Ovary (tissue), 9 donors: ENCODE data around the gene CTSH. TPM values are rescaled to one million over a fixed set of nuclear protein-coding genes. Genes with fewer than 3 reads are reported as not detected.
A peak's percentile ranks its signal among the peaks of the same experiment; 100 is the strongest.

Source experiments
- DNase-seq, 5 donors: peaks; one replicate each; pipeline ENCODE4 v3.0.0-alpha.2; 2019 to 2020
- H3K27ac ChIP-seq, 2 donors: fragments of 200-600 bp; one replicate each; pipeline versions ENCODE4 v1.5.1 to v1.8.0; 2019 to 2022
- H3K27me3 ChIP-seq: fragments of 200-600 bp; one replicate; pipeline ENCODE4 v1.8.0; 2022
- H3K36me3 ChIP-seq: fragments of 200-600 bp; sonication (generic); one replicate; pipeline ENCODE4 v1.5.1; 2019
- H3K4me1 ChIP-seq: one replicate; pipeline ENCODE4 v1.8.1; 2013; ENCODE audit warnings: mild to moderate bottlenecking, moderate library complexity; ENCODE audit not compliant: insufficient read depth
- H3K4me3 ChIP-seq: fragments of 200-600 bp; sonication (generic); one replicate; pipeline ENCODE4 v1.5.1; 2017
- H3K9me3 ChIP-seq, 2 donors: fragments of 200-600 bp in 1 of 2; sonication (generic) in 1 of 2; one replicate each; pipeline versions ENCODE4 v1.5.1 to v1.8.1; 2013 to 2019; ENCODE audit warnings: mild to moderate bottlenecking in 1 of 2, moderate library complexity in 1 of 2
- EP300 ChIP-seq: sonication (generic); formaldehyde crosslinking; IDR thresholded peaks from one replicate; pipeline ENCODE4 v1.6.1; 2017; ENCODE audit warnings: antibody characterized with exemption
- POLR2A ChIP-seq: fragments of 450-650 bp; IDR thresholded peaks from one replicate; pipeline ENCODE4 v1.6.1; 2017; ENCODE audit warnings: antibody characterized with exemption, mild to moderate bottlenecking, moderate library complexity
- WGBS, 3 donors: extraction: QIAGEN DNeasy Blood & Tissue Kit in 1 of 3; methylation state at CpG; one replicate each; pipeline versions ENCODE4 v1.1.5 to v1.1.7; 2013 to 2017; 5-methylcytosine and 5-hydroxymethylcytosine counted together
- intact Hi-C, 4 donors: fragments of 100-400 bp; cut with DNase I; formaldehyde crosslinking; loops; one replicate each; pipeline versions ENCODE4 v1.11.0 to v1.15.1; 2022 to 2023
- polyA plus RNA-seq, 2 donors: library from polyadenylated mRNA; stranded (reverse); fragments of 200-250 nt in 1 of 2; fragments of 350-450 nt in 1 of 2; fragmentation: Illumina TruSeq in 1 of 2; extraction: RNeasy Lipid Tissue Mini Kit (QIAGEN cat#74804) in 1 of 2; gene quantifications; one replicate each; pipeline ENCODE4 v1.2.3, GENCODE V29; 2013 to 2014
- total RNA-seq, 7 donors: library from RNA; depleted of rRNA in 2 of 7; stranded (reverse); fragments of >200 nt in 2 of 7; fragmentation: NEBNext Ultra II Directional in 3 of 7; extraction: Animal tissue kit (Norgen Biotek cat#: 25700) in 3 of 7; gene quantifications; one replicate each; pipeline versions ENCODE4 v1.1.0 to v1.2.4, GENCODE V29; 2016 to 2023
- TF ChIP-seq, protein P1 (sequence below), 3 donors: fragments of 450-650 bp in 2 of 3; fragments of 200-600 bp in 1 of 3; IDR thresholded peaks; one replicate each; pipeline versions ENCODE4 v1.5.1 to v1.8.0; 2016 to 2022; ENCODE audit warnings: antibody characterized with exemption in 3 of 3, mild to moderate bottlenecking in 1 of 3
- donor health status: DM: no; HTN: no; CAD: no; lungs with moderate emphysema.
- donor health status: DM: no; HTN: no; CAD: no.
- donor health status: Bipolar disorder and iron deficiency.
- donor health status: DM: yes; HTN: yes; CAD: no.
- donor health status: DM: no; HTN: no; CAD: no.
- donor health status: DM: yes; HTN: yes; CAD: no.

Gene CTSH
- total and polyA plus RNA-seq, 9 donors, result 84.3 to 197 (median 140) TPM

- no peaks in the 10 kb centered on the region for H3K9me3 ChIP-seq
- TF ChIP-seq POLR2A (no peak), EP300 (no peak)
- TF ChIP-seq, protein P1, sequence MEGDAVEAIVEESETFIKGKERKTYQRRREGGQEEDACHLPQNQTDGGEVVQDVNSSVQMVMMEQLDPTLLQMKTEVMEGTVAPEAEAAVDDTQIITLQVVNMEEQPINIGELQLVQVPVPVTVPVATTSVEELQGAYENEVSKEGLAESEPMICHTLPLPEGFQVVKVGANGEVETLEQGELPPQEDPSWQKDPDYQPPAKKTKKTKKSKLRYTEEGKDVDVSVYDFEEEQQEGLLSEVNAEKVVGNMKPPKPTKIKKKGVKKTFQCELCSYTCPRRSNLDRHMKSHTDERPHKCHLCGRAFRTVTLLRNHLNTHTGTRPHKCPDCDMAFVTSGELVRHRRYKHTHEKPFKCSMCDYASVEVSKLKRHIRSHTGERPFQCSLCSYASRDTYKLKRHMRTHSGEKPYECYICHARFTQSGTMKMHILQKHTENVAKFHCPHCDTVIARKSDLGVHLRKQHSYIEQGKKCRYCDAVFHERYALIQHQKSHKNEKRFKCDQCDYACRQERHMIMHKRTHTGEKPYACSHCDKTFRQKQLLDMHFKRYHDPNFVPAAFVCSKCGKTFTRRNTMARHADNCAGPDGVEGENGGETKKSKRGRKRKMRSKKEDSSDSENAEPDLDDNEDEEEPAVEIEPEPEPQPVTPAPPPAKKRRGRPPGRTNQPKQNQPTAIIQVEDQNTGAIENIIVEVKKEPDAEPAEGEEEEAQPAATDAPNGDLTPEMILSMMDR (IDR thresholded peaks at IDR 0.05), result no peak
- 93 to 96% (median 93%) methylated on average over 9 of the region's 9 CpGs for WGBS, 3 donors
- H3K27me3 ChIP-seq, result no peaks in the 10 kb centered on the region
- peaks cover 3% of the 10 kb centered on the region for H3K4me1 ChIP-seq
- no peak overlapping the region for H3K4me3 ChIP-seq
- no peaks in the 10 kb centered on the region for H3K36me3 ChIP-seq
- DNase-seq, result no peak
- H3K27ac ChIP-seq, result no peak overlapping the region
- intact Hi-C loops, result no loop called here
Observed at GRCh38 chr15:78989701-78990240, 44.9 kb upstream of the CTSH start.

DNA sequence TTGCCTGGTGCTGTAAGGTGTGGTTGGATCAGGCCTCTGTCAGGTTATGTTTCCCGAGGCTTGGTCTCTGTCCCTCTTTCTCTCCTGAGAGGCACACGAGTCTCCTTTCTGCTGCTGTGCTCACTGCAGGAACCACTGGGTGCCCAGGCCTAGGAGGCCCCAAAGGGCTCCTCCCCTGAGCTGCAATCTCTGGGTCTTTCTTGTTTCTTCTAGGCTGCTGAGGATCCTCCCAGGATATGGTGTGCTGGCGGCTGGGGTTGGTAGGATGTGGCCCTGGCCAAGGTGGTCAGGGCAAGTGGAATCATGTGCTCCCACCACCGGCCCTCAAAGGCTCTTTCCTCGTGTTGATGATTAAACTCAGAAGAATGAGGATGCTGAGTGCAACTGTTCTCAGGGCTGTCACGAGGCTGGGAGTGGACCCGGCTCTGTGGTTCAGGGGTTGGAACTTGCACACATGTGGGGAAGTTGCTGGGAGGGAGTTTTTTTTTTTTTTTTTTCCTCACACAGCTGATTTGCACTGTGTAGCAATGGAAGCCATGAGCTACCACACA is 43.6 kb upstream of the CTSH start:
- 16 to 27% (median 26%) methylated on average over 7 of the region's 7 CpGs for WGBS, 3 donors
- TF ChIP-seq, protein P1 (IDR thresholded peaks at IDR 0.05), result no peak
- TF ChIP-seq POLR2A, result no peak
- no peak for TF ChIP-seq EP300
- intact Hi-C loops, result no loop called here
- DNase-seq, result peak; percentile 27 to 76 (median 64)
- H3K4me1 ChIP-seq, result peaks cover 3% of the 10 kb centered on the region
- no peaks in the 10 kb centered on the region for H3K27me3 ChIP-seq
- no peaks in the 10 kb centered on the region for H3K9me3 ChIP-seq
- H3K4me3 ChIP-seq, result no peak overlapping the region
- H3K27ac ChIP-seq, result no peak overlapping the region
- H3K36me3 ChIP-seq, result no peaks in the 10 kb centered on the region

GRCh38 chr15:78987556-78988360 is 42.9 kb upstream of the CTSH start:
- 57 to 69% (median 66%) methylated on average over 10 of the region's 10 CpGs for WGBS, 3 donors

GRCh38 chr15:78985859-78986475 is 41.1 kb upstream of the CTSH start:
- Histone ChIP-seq H3K27ac (no peak overlapping the region), H3K4me3 (no peak overlapping the region), H3K27me3 (no peaks in the 10 kb centered on the region), H3K9me3 (no peaks in the 10 kb centered on the region), H3K36me3 (no peaks in the 10 kb centered on the region), H3K4me1 (peaks cover 3% of the 10 kb centered on the region)
- TF ChIP-seq POLR2A (no peak), EP300 (no peak)
- TF ChIP-seq, protein P1 (IDR thresholded peaks at IDR 0.05), result no peak
- DNase-seq, result no peak
- WGBS, 3 donors, result 77 to 80% (median 77%) methylated on average over 6 of the region's 6 CpGs
- intact Hi-C loops, result no loop called here

More at GRCh38 chr15:78987556-78988360, 42.9 kb upstream of the CTSH start:
- Histone ChIP-seq H3K27me3 (no peaks in the 10 kb centered on the region), H3K27ac (no peak overlapping the region), H3K4me3 (no peak overlapping the region), H3K36me3 (no peaks in the 10 kb centered on the region), H3K4me1 (peaks cover 3% of the 10 kb centered on the region), H3K9me3 (no peaks in the 10 kb centered on the region)
- intact Hi-C loops, result no loop called here
- TF ChIP-seq POLR2A, result no peak
- TF ChIP-seq, protein P1 (IDR thresholded peaks at IDR 0.05), result no peak
- no peak for TF ChIP-seq EP300
- no peak for DNase-seq
